Measurements from ENCODE around the gene C1orf50. TPM values are rescaled to one million over a fixed set of nuclear protein-coding genes. Genes with fewer than 3 reads are reported as not detected.

The C1orf50 gene
- total and polyA plus RNA-seq, 2 experiments from 2014 or later: 2.7 to 8.1 TPM

DNA sequence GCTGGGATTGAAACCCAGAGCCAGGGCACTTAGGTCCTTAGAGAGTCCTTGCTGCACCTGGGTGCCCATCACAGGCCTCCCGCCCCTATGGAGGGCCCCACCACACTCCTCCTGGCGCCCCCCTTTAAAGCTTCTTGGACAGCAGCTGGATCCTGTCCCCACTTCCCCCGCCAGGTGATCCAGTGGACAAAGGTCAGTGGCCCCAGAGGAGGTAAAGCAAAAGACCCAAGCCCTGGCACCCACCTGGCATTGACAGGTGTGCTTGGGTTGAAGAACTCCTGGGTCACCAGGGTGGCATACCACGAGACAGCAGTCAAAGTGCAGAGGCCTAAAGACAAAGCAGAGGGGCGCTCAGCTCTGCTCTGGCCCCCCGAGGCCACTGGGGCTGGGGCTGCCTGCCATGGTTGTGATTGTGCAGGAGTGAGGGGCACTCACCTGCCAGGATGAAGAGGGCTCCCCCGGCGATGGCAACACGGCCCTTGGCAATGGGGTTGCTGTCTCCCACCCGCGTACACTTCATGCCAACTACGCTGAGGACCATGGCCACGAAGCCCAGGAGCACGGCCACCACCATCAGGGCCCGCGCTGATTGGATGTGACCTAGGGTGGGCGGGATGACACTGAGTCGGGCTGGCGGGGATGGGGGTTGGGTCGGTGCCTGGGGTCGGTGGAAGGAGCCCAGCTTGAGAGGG is 28.9 kb upstream of the C1orf50 start:
- H3K9me3 ChIP-seq (ENCODE audit: low read depth): no peaks in the 10 kb centered on the region
- no peak overlapping the region for H2AFZ ChIP-seq
- no peak overlapping the region for H3K4me2 ChIP-seq (ENCODE audit: unreplicated experiment)
- TF ChIP-seq EZH2 (IDR thresholded peaks at IDR 0.05; ENCODE audit: insufficient read depth, poor library complexity, severe bottlenecking) (no peak), EZH2phosphoT487 (IDR thresholded peaks at IDR 0.05; ENCODE audit: insufficient read depth, low read depth) (no peak)
- H4K20me1 ChIP-seq (ENCODE audit: insufficient read depth): no peaks in the 10 kb centered on the region
- 70 to 79% methylated on average over 14 to 21 of the region's 21 CpGs for WGBS, 2 experiments (ENCODE audit: low coverage in 1 of 2, low lambda C conversion rate in 2 of 2, missing lambda C conversion rate in 2 of 2)
- H3K79me2 ChIP-seq (ENCODE audit: insufficient read depth): no peaks in the 10 kb centered on the region
- H3K4me1 ChIP-seq (ENCODE audit: insufficient read depth): no peaks in the 10 kb centered on the region
- H3K4me3 ChIP-seq: no peak overlapping the region
- H3K27me3 ChIP-seq (replicated peaks; ENCODE audit: insufficient read depth): no peaks in the 10 kb centered on the region
- no peaks in the 10 kb centered on the region for H3K9me2 ChIP-seq (ENCODE audit: insufficient read depth)
- H3K9ac ChIP-seq: no peak overlapping the region
- H3F3A ChIP-seq (ENCODE audit: insufficient read depth): no peaks in the 10 kb centered on the region
- no peak overlapping the region for H3K27ac ChIP-seq
- H3K36me3 ChIP-seq (ENCODE audit: low read depth): no peaks in the 10 kb centered on the region
- DNase-seq: no peak
- in situ Hi-C loops (cut with MboI): no loop called here

DNA sequence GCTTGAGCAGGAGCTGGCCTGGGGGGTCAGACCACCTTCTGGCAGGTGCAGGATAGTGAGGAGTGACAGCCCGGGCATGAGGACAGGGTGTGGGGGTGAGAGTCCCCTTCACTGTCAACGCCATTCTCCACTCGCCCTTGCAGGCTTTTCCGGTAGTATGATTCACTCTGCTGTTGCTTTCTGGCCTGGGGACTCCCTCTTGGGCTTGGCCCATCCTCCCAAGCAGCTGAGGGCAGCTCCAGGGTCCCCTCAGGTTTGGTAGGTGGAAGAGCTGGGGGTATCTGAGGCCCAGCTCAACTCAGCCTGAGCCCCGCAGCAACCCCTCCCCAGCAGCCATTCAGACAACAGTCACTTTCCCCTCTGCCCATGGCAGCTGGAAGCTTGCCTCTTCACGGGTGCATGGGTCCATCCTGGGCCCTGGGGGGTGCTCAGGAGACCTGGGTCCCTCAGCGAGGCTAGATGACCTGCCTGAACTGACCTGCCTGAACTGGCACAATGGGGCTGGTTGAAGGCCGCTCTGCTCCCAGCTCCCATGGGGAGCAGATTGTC is 28.3 kb upstream of the C1orf50 start:
- H3K36me3 ChIP-seq (ENCODE audit: low read depth): no peaks in the 10 kb centered on the region
- H3K4me1 ChIP-seq (ENCODE audit: insufficient read depth): no peaks in the 10 kb centered on the region
- H4K20me1 ChIP-seq (ENCODE audit: insufficient read depth): no peaks in the 10 kb centered on the region
- in situ Hi-C loops (cut with MboI): no loop called here
- no peak for DNase-seq
- H3K27me3 ChIP-seq (replicated peaks; ENCODE audit: insufficient read depth): no peaks in the 10 kb centered on the region
- H3F3A ChIP-seq (ENCODE audit: insufficient read depth): 0 out of 2 replicates have a peak, but pooled peaks cover under 1% of the 10 kb centered on the region
- H2AFZ ChIP-seq: no peak overlapping the region
- H3K27ac ChIP-seq: no peak overlapping the region
- H3K9ac ChIP-seq: no peak overlapping the region
- H3K9me2 ChIP-seq (ENCODE audit: insufficient read depth): no peaks in the 10 kb centered on the region
- no peak overlapping the region for H3K4me2 ChIP-seq (ENCODE audit: unreplicated experiment)
- H3K79me2 ChIP-seq (ENCODE audit: insufficient read depth): no peaks in the 10 kb centered on the region
- TF ChIP-seq EZH2phosphoT487 (IDR thresholded peaks at IDR 0.05; ENCODE audit: insufficient read depth, low read depth) (no peak), EZH2 (IDR thresholded peaks at IDR 0.05; ENCODE audit: insufficient read depth, poor library complexity, severe bottlenecking) (no peak)
- 80 to 91% methylated on average over 6 to 8 of the region's 8 CpGs for WGBS, 2 experiments (ENCODE audit: low coverage in 1 of 2, low lambda C conversion rate in 2 of 2, missing lambda C conversion rate in 2 of 2)
- H3K9me3 ChIP-seq (ENCODE audit: low read depth): no peaks in the 10 kb centered on the region
- H3K4me3 ChIP-seq: no peak overlapping the region

DNA sequence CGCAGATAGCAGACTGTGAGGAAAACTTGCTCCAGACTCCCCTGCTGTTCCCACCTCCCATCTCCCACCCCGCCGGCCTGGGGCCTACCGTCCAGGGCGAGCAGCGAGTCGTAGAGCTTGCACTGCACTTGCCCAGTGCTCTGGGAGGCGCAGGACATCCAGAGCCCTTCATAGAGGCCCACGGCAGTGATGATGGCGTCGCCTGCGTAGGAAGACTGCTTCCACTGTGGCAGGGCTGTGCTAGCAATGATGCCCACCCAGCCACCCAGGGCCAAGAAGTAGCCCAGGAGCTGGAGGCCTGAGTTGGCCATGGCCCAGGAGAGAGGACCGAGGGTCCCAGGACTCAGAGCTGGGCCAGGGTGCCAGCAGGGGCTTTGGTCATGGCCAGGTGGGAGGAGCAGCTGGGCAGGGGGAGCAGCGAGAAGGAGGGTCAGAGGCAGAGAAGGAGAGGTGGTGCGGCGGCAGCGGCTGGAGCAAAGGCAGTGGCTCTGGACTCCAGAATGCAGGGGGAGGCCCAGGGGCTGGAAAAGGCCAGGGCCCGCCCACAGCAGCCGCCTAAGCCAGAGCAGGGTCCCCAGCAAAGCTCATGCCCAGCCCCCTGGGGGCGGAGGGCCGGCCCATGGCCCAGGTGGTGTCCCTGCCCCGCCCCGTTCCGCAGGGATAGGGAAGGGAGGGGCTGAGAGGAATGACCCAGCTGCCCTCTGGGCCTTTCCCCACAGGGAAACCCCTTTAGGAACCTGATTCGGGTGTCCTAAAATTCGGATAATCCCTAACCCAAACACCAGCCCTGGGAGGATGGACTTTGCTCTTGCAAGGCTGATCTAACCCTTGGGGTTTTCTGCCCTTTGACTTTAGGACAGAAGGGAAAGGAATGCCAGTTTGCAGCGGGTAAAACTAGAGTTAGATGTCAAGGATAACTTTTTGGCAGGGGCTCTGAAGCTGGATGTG is 27.0 kb upstream of the C1orf50 start, which contains the start of gene CLDN19:
Gene CLDN19 (minus strand): TSS at position 484 of the 948 bp plus-strand sequence. CDS start 173 bp downstream, at position 311.
- 71 to 73% methylated on average over 19 to 22 of the region's 27 CpGs for WGBS, 2 experiments (ENCODE audit: low coverage in 1 of 2, low lambda C conversion rate in 2 of 2, missing lambda C conversion rate in 2 of 2)
- TF ChIP-seq EZH2phosphoT487 (IDR thresholded peaks at IDR 0.05; ENCODE audit: insufficient read depth, low read depth): no peak
- TF ChIP-seq EZH2 (IDR thresholded peaks at IDR 0.05; ENCODE audit: insufficient read depth, poor library complexity, severe bottlenecking): no peak
- in situ Hi-C loops (cut with MboI): no loop called here

DNA sequence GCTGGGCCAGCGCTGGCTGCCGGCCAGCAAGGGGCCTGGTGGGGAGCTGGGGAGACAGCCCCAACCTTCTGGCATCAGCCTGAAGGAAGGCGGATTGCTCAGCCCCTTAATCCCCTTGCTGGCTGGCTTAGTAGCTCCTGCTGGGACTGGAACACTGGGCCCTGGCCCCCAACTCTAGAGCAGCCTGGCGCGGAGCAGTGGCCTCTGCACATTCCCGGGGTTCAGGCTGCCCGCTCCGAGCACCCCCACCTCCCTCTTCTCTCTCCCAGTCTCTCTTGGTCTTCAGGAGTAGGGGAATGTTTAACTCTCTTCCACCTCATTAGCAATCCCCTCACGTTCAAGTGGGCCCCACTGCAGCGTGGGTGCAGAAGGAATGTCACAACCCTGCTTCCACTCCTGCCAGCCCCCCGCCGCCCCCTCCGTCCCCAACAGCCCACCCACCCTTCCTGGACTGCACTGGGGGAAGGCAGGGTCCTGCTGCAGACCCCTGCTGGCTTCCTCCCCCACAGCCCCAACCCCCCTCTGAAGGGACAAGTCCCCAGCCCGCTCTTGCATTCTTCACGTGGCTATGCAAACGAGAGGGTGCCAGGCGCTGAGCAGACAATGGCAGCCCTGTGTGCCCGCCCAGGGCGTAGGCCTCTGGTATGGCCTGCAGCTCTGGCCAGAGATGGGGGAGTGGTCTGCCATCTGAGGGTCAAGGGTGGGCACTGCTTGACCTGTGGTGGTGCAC is 26.0 kb upstream of the C1orf50 start:
- H3K4me3 ChIP-seq: no peak overlapping the region
- TF ChIP-seq EZH2phosphoT487 (IDR thresholded peaks at IDR 0.05; ENCODE audit: insufficient read depth, low read depth) (no peak), EZH2 (IDR thresholded peaks at IDR 0.05; ENCODE audit: insufficient read depth, poor library complexity, severe bottlenecking) (no peak)
- H3K79me2 ChIP-seq (ENCODE audit: insufficient read depth): no peaks in the 10 kb centered on the region
- DNase-seq: no peak
- no peak overlapping the region for H3K27ac ChIP-seq
- H3K9me2 ChIP-seq (ENCODE audit: insufficient read depth): no peaks in the 10 kb centered on the region
- no peak overlapping the region for H3K4me2 ChIP-seq (ENCODE audit: unreplicated experiment)
- no peak overlapping the region for H2AFZ ChIP-seq
- H3K4me1 ChIP-seq (ENCODE audit: insufficient read depth): no peaks in the 10 kb centered on the region
- H3K27me3 ChIP-seq (replicated peaks; ENCODE audit: insufficient read depth): no peaks in the 10 kb centered on the region
- 64 to 66% methylated on average over 15 to 19 of the region's 19 CpGs for WGBS, 2 experiments (ENCODE audit: low coverage in 1 of 2, low lambda C conversion rate in 2 of 2, missing lambda C conversion rate in 2 of 2)
- peaks cover 4% of the 10 kb centered on the region; the same call in 1 of the 2 replicates for H3K36me3 ChIP-seq (ENCODE audit: low read depth)
- no peak overlapping the region for H3K9ac ChIP-seq
- no peaks in the 10 kb centered on the region for H3K9me3 ChIP-seq (ENCODE audit: low read depth)
- no peaks in the 10 kb centered on the region for H4K20me1 ChIP-seq (ENCODE audit: insufficient read depth)
- in situ Hi-C loops (cut with MboI): no loop called here
- H3F3A ChIP-seq (ENCODE audit: insufficient read depth): peaks cover 15% of the 10 kb centered on the region

More for the DNA sequence above, 27.0 kb upstream of the C1orf50 start, which contains the start of gene CLDN19:
- Histone ChIP-seq H2AFZ (no peak within 1 kb of the TSS), H3K36me3 (ENCODE audit: low read depth) (no peaks in the 10 kb centered on the region), H3K9ac (no peak within 1 kb of the TSS), H3K27ac (no peak within 1 kb of the TSS), H3K79me2 (ENCODE audit: insufficient read depth) (no peaks in the 10 kb centered on the region), H3K9me3 (ENCODE audit: low read depth) (no peaks in the 10 kb centered on the region), H3K4me1 (ENCODE audit: insufficient read depth) (no peaks in the 10 kb centered on the region), H3K9me2 (ENCODE audit: insufficient read depth) (no peaks in the 10 kb centered on the region), H3F3A (ENCODE audit: insufficient read depth) (peaks cover 13% of the 10 kb centered on the region; the same call in 1 of the 2 replicates), H4K20me1 (ENCODE audit: insufficient read depth) (no peaks in the 10 kb centered on the region), H3K27me3 (replicated peaks; ENCODE audit: insufficient read depth) (no peaks in the 10 kb centered on the region), H3K4me2 (ENCODE audit: unreplicated experiment) (no peak within 1 kb of the TSS), H3K4me3 (no peak within 1 kb of the TSS)
- no peak for DNase-seq
